Loucy (cell line): Measurements from ENCODE around the gene ZNF277.

Source experiments
- EZH2phosphoT487 ChIP-seq: fragments of 200-600 bp; IDR thresholded peaks from 2 replicates; pipeline ENCODE4 v1.6.1; 2018; ENCODE audit warnings: antibody characterized with exemption, mild to moderate bottlenecking, moderate library complexity, borderline replicate concordance
- TF ChIP-seq, protein P1 (sequence below): fragments of 200-600 bp; sonication (generic); conservative IDR thresholded peaks from 2 replicates; pipeline ENCODE4 v1.5.1; 2014; ENCODE audit warnings: mild to moderate bottlenecking, antibody characterized with exemption, low read length

DNA sequence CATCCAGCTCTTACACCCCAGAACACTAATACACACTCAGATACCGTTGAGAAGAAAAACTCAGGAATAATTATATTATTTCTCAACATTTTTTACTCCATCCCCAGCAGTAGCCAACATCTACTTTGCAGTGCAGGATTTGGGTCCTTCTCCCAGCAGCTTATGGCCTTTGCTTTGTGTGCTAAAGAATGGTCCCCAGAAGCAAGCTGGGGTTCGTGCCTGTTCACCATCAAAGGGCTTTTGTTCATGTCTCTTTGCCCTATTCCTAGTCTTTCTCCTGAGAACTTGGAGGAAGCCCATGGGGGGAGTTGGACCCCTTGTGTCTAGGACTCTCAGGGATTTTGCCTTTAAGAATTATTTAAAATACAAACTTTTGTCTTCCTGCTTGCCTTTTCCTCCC lies 100.4 kb downstream of the ZNF277 start:
- TF ChIP-seq, protein P1, sequence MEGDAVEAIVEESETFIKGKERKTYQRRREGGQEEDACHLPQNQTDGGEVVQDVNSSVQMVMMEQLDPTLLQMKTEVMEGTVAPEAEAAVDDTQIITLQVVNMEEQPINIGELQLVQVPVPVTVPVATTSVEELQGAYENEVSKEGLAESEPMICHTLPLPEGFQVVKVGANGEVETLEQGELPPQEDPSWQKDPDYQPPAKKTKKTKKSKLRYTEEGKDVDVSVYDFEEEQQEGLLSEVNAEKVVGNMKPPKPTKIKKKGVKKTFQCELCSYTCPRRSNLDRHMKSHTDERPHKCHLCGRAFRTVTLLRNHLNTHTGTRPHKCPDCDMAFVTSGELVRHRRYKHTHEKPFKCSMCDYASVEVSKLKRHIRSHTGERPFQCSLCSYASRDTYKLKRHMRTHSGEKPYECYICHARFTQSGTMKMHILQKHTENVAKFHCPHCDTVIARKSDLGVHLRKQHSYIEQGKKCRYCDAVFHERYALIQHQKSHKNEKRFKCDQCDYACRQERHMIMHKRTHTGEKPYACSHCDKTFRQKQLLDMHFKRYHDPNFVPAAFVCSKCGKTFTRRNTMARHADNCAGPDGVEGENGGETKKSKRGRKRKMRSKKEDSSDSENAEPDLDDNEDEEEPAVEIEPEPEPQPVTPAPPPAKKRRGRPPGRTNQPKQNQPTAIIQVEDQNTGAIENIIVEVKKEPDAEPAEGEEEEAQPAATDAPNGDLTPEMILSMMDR: no peak
- no peak for TF ChIP-seq EZH2phosphoT487
